Activated CD8-positive, alpha-beta memory T cell treated with anti-CD3 and anti-CD28 coated beads, Interleukin-2, amount 10 ng/mL, durations not matched to agents 7 days and 5 days (primary cell): ENCODE data around the gene TASP1. TPM values are rescaled to one million over a fixed set of nuclear protein-coding genes. Genes with fewer than 3 reads are reported as not detected.

Experiments
- ATAC-seq: fragments of 150-1000 bp; cut with Tn5 transposase; one replicate; pipeline ENCODE4 v1.10.0; 2021; ENCODE audit warnings: moderate library complexity
- CTCF ChIA-PET: fragments of 350-600 bp; sonication (Branson Sonifier 250); formaldehyde crosslinking; loops from one replicate; lab custom pipeline; 2021; ENCODE audit warnings: antibody characterized with exemption; lab: Charles Lee
- DNase-seq: peaks from one replicate; pipeline ENCODE4 v3.0.0-alpha.2; 2020
- H3K27ac Mint-ChIP-seq: one replicate; pipeline ENCODE4 v1.8.0; 2021; ENCODE audit warnings: mild to moderate bottlenecking, mixed read lengths
- H3K27me3 Mint-ChIP-seq: one replicate; pipeline ENCODE4 v1.8.0; 2021; ENCODE audit warnings: mixed read lengths
- H3K36me3 Mint-ChIP-seq: one replicate; pipeline ENCODE4 v1.8.0; 2021; ENCODE audit warnings: mild to moderate bottlenecking, mixed read lengths
- H3K4me1 Mint-ChIP-seq: one replicate; pipeline ENCODE4 v1.8.0; 2021; ENCODE audit warnings: mixed read lengths
- H3K4me3 Mint-ChIP-seq: one replicate; pipeline ENCODE4 v1.8.0; 2021; ENCODE audit warnings: mild to moderate bottlenecking, moderate library complexity, mixed read lengths
- H3K9me3 Mint-ChIP-seq: one replicate; pipeline ENCODE4 v1.8.0; 2022; ENCODE audit warnings: low read depth, mixed read lengths
- total RNA-seq, 2 experiments: library from RNA; stranded (reverse); gene quantifications; one replicate each; pipeline ENCODE4 v1.2.3, GENCODE V29; 2021

TASP1 gene
- total RNA-seq, 2 experiments from 2014 or later: 10.3 to 11.7 TPM

GRCh38 chr20:13425381-13426135 is 213.2 kb downstream of the TASP1 start:
- no peaks in the 10 kb centered on the region for H3K9me3 Mint-ChIP-seq
- peaks cover 10% of the 10 kb centered on the region for H3K4me1 Mint-ChIP-seq
- H3K4me3 Mint-ChIP-seq: no peak overlapping the region
- CTCF ChIA-PET: no interaction called here
- H3K27me3 Mint-ChIP-seq: no peaks in the 10 kb centered on the region
- DNase-seq (no peak), ATAC-seq (no peak)
- H3K27ac Mint-ChIP-seq: no peak overlapping the region
- peaks cover 11% of the 10 kb centered on the region for H3K36me3 Mint-ChIP-seq

GRCh38 chr20:13424174-13424833 is 214.4 kb downstream of the TASP1 start:
- Mint-ChIP-seq H3K4me1 (no peaks in the 10 kb centered on the region), H3K27ac (no peak overlapping the region), H3K4me3 (no peak overlapping the region), H3K27me3 (no peaks in the 10 kb centered on the region), H3K9me3 (no peaks in the 10 kb centered on the region), H3K36me3 (peaks cover 4% of the 10 kb centered on the region)
- CTCF ChIA-PET: no interaction called here
- no peak for DNase-seq
- no peak for ATAC-seq

GRCh38 chr20:13423472-13424173 is 215.1 kb downstream of the TASP1 start:
- Mint-ChIP-seq H3K27ac (no peak overlapping the region), H3K4me1 (no peaks in the 10 kb centered on the region), H3K27me3 (no peaks in the 10 kb centered on the region), H3K9me3 (no peaks in the 10 kb centered on the region), H3K4me3 (no peak overlapping the region), H3K36me3 (no peaks in the 10 kb centered on the region)
- CTCF ChIA-PET: no interaction called here
- ATAC-seq (no peak), DNase-seq (no peak)

DNA sequence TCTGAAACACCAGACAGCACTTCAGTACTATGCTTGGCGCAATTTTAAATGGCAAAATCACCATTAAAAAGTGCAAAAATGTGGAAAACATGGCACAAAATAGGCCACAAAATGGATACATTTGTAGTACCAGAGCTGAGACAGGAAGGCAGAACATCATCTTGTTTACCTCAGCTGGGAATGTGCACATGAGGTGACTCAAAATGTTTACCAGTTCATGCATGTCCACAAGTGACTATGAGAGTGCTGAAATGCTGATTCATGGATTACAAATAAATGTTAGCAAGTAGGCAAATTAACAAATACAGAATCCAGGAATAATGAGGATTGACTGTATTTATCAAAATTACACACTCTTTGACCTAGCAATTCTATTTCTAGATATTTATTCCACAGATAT is 216.1 kb downstream of the TASP1 start:
- Mint-ChIP-seq H3K4me1 (no peaks in the 10 kb centered on the region), H3K27me3 (no peaks in the 10 kb centered on the region), H3K4me3 (no peak overlapping the region), H3K36me3 (no peaks in the 10 kb centered on the region), H3K9me3 (no peaks in the 10 kb centered on the region), H3K27ac (no peak overlapping the region)
- DNase-seq (no peak), ATAC-seq (no peak)
- CTCF ChIA-PET: no interaction called here

GRCh38 chr20:13420625-13421024 is 218.1 kb downstream of the TASP1 start:
- no peaks in the 10 kb centered on the region for H3K27me3 Mint-ChIP-seq
- H3K4me1 Mint-ChIP-seq: no peaks in the 10 kb centered on the region
- CTCF ChIA-PET: no interaction called here
- H3K9me3 Mint-ChIP-seq: no peaks in the 10 kb centered on the region
- no peak for ATAC-seq
- no peak for DNase-seq
- H3K36me3 Mint-ChIP-seq: peaks cover 5% of the 10 kb centered on the region
- no peak overlapping the region for H3K27ac Mint-ChIP-seq
- no peak overlapping the region for H3K4me3 Mint-ChIP-seq

DNA sequence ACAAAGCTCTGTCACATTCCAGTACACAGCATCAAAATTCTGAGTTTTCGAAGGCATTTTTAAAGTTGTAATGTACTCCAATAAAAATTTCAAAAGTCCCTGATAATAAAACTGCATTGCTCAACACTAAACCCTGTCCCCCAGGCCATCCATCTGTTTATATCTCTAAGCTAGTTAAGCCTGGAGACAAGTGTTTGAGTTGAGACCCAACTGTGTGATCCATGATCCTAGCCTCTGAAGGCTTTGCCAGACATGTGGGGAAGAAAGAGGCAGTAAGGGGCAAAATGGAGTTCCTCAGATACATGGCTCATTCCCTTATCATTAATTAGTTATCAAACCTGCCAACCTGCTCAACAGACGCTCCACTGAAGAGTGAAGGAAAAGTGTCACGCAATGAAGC is 219.3 kb downstream of the TASP1 start:
- Mint-ChIP-seq H3K9me3 (no peaks in the 10 kb centered on the region), H3K4me1 (no peaks in the 10 kb centered on the region), H3K27ac (no peak overlapping the region), H3K4me3 (no peak overlapping the region), H3K27me3 (no peaks in the 10 kb centered on the region), H3K36me3 (peaks cover 7% of the 10 kb centered on the region)
- ATAC-seq: no peak
- no peak for DNase-seq
- CTCF ChIA-PET: no interaction called here

DNA sequence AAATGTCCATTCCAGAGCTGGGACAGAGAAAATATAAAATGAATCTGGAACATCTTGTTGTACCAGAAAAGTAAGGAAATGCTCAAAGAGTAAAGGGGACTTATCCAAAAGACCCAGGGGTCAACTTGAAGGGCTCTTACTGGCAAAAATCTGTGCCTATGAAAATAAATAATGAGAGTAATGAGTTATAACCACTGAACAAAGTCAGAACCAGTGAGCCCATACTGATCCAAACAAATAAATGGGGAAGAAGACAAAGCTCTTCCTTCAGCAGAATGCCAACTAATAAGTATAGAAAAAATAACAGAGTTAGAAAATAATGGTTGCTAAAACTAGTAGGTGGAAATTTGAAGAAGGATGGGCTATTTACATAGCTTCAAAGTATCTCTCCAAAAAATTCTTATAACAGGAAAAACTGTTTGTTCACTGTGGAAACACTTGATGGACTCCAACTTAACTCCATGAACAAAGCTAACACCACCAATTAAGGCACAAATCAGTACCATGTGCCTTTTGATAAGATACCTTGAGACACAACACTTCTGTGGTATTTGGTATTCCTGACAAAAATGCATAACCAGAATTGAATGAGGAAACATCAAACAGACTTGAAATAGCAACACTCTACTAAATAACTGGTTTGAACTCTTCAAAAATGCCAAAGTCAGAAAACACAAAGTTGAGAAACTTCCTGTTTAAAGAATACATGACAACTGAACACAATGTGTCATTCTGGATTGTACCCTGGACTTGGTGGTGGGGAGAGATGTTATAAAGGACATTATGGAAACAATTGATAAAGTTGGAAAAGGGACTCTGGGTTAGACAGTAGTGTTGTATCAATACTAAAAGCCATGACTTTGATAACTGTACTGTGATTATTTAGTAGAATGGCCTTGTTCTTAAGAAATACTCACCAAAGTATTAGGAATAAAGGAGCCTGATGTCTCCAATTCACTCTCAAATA is 220.2 kb downstream of the TASP1 start:
- Mint-ChIP-seq H3K36me3 (peaks cover 7% of the 10 kb centered on the region), H3K4me3 (no peak overlapping the region), H3K9me3 (no peaks in the 10 kb centered on the region), H3K27ac (no peak overlapping the region), H3K4me1 (no peaks in the 10 kb centered on the region), H3K27me3 (no peaks in the 10 kb centered on the region)
- DNase-seq (no peak), ATAC-seq (no peak)
- CTCF ChIA-PET: no interaction called here

DNA sequence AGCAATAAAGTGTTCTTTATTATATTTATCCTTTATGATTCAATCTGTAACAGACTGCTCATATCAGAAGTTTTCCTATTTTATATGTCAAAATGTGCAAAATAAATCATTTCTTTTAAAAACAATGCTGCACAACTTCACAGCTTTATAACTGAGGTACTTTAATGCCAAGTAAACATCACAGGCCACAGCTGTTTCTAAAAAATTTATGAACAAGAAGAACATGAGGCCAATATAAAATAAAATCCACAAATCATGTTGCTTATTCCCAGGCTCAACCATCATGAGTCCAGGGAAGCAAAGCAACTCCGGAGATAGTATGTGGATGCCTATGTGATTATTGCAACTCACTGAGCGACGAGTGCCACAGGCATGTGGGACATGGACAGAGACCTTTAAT is 222.2 kb downstream of the TASP1 start:
- no peaks in the 10 kb centered on the region for H3K9me3 Mint-ChIP-seq
- ATAC-seq (no peak), DNase-seq (no peak)
- H3K27ac Mint-ChIP-seq: no peak overlapping the region
- no peak overlapping the region for H3K4me3 Mint-ChIP-seq
- peaks cover 7% of the 10 kb centered on the region for H3K36me3 Mint-ChIP-seq
- no peaks in the 10 kb centered on the region for H3K27me3 Mint-ChIP-seq
- H3K4me1 Mint-ChIP-seq: no peaks in the 10 kb centered on the region
- CTCF ChIA-PET: no interaction called here

DNA sequence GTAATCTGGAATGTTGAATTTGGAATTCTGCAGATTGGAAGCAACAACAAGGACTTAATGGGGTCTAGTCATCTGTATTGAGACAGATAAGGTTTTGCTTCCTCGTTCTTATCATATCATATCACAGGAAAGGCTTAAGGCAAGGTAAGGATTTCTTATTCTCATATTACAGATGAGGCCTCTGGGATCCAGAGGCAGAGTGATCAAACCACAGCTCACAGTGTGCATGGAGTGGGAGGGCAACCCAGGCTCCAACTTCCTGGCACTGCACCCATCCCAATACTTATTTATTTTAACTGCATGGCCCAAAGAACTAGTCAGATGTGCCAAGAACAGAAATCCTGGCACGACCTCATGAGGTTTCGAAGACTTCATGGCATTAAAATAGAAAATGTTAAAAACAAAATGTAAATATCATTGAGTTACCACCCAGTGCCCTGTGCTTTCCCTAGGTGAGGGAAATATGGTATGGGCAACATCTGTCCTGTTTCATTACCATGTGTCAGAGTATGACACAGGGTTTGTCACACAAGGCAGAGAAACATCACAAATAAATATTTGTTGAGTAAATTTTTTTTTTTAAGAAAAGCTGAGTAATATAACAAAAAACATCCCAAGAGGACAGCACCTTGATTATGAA is 225.8 kb downstream of the TASP1 start:
- no peak for ATAC-seq
- Mint-ChIP-seq H3K27me3 (no peaks in the 10 kb centered on the region), H3K27ac (no peak overlapping the region), H3K36me3 (peaks cover 7% of the 10 kb centered on the region), H3K4me1 (no peaks in the 10 kb centered on the region), H3K9me3 (peaks cover 3% of the 10 kb centered on the region), H3K4me3 (no peak overlapping the region)
- DNase-seq: no peak
- CTCF ChIA-PET: no interaction called here

GRCh38 chr20:13404293-13404692 is 234.4 kb downstream of the TASP1 start:
- Mint-ChIP-seq H3K4me1 (no peaks in the 10 kb centered on the region), H3K36me3 (no peaks in the 10 kb centered on the region), H3K27ac (no peak overlapping the region), H3K27me3 (no peaks in the 10 kb centered on the region), H3K9me3 (no peaks in the 10 kb centered on the region), H3K4me3 (no peak overlapping the region)
- CTCF ChIA-PET: interaction anchor here (1.1 kb wide), 1 partner anchor 36 kb away, joined by 3 read pairs; no protein-coding TSS in a partner anchor
- DNase-seq (no peak), ATAC-seq (no peak)

DNA sequence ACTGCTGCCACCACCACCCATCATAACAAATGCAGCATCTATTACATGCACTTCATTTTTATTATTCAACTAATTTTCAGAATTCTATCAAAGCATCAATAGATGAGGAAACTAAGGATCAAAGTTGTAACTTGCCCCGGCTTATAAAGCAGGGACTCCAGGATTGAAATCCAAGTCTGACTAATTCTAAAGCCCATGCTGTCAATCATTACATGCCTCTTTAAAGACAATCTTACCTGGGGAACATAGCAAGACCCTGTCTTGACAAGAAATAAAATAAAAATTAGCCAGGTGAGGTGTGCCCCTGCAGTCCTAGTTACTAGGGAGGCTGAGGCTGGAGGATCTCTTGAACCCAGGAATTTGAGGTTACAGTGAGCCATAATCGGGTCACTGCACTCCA is 235.3 kb downstream of the TASP1 start:
- Mint-ChIP-seq H3K9me3 (no peaks in the 10 kb centered on the region), H3K27ac (no peak overlapping the region), H3K4me3 (no peak overlapping the region), H3K4me1 (no peaks in the 10 kb centered on the region), H3K36me3 (no peaks in the 10 kb centered on the region), H3K27me3 (no peaks in the 10 kb centered on the region)
- CTCF ChIA-PET: interaction anchor here (1.1 kb wide), 1 partner anchor 35 kb away, joined by 3 read pairs; no protein-coding TSS in a partner anchor
- no peak for DNase-seq
- no peak for ATAC-seq

GRCh38 chr20:13402986-13403385 is 235.7 kb downstream of the TASP1 start:
- Mint-ChIP-seq H3K4me3 (no peak overlapping the region), H3K27me3 (no peaks in the 10 kb centered on the region), H3K9me3 (no peaks in the 10 kb centered on the region), H3K4me1 (no peaks in the 10 kb centered on the region), H3K36me3 (no peaks in the 10 kb centered on the region), H3K27ac (no peak overlapping the region)
- ATAC-seq (no peak), DNase-seq (no peak)
- CTCF ChIA-PET: no interaction called here
